ENCODE results near the gene ALG1. TPM values are rescaled to one million over a fixed set of nuclear protein-coding genes. Genes with fewer than 3 reads are reported as not detected.
A peak's percentile ranks its signal among the peaks of the same experiment; 100 is the strongest.

ALG1 gene
- total and polyA plus RNA-seq, 2 of the 13 experiments (the other 11 are each of a cell fraction or from before 2014, with no cell fraction given): 43.3 to 75.6 TPM

- TF ChIP-seq RARA (CRISPR knock-in tag; IDR thresholded peaks at IDR 0.05) (no peak), KAT7 (CRISPR knock-in tag; IDR thresholded peaks at IDR 0.05; ENCODE audit: borderline replicate concordance) (peak; percentile 83; the same call in 1 of the 2 replicates), NONO (IDR thresholded peaks at IDR 0.05) (no peak), NONO (CRISPR knock-in tag; conservative IDR thresholded peaks at IDR 0.05) (peak; percentile 58; the same call in 1 of the 2 replicates), GTF2F1 (IDR thresholded peaks at IDR 0.05; ENCODE audit: low read length) (no peak), ATF7 (IDR thresholded peaks at IDR 0.05) (no peak), ATF7 (CRISPR knock-in tag; IDR thresholded peaks at IDR 0.05) (no peak), ZKSCAN1 (IDR thresholded peaks at IDR 0.05; ENCODE audit: low read length) (no peak), WIZ (CRISPR knock-in tag; IDR thresholded peaks at IDR 0.05) (no peak), ELK4 (CRISPR knock-in tag; IDR thresholded peaks at IDR 0.05; ENCODE audit: borderline replicate concordance) (no peak), CTCF (CRISPR knock-in tag; IDR thresholded peaks at IDR 0.05) (peak; percentile 62), ELF4 (CRISPR knock-in tag; IDR thresholded peaks at IDR 0.05; ENCODE audit: borderline replicate concordance) (no peak), PHF5A (CRISPR knock-in tag; IDR thresholded peaks at IDR 0.05; ENCODE audit: low read depth, unreplicated experiment) (no peak), SALL2 (CRISPR knock-in tag; IDR thresholded peaks at IDR 0.05) (no peak), NR2F2 (IDR thresholded peaks at IDR 0.05; ENCODE audit: borderline replicate concordance, low read depth) (no peak), ZFP36L2 (CRISPR knock-in tag; IDR thresholded peaks at IDR 0.05) (no peak), ZNF232 (CRISPR knock-in tag; IDR thresholded peaks at IDR 0.05; ENCODE audit: borderline replicate concordance) (0 out of 2 replicates have a peak, but pooled peaks have one; percentile 9), ZNF841 (CRISPR knock-in tag; IDR thresholded peaks at IDR 0.05; ENCODE audit: borderline replicate concordance) (no peak), SOX13 (IDR thresholded peaks at IDR 0.05) (no peak), SOX13 (CRISPR knock-in tag; conservative IDR thresholded peaks at IDR 0.05 in 1 of 2, IDR thresholded peaks at IDR 0.05 in 1 of 2) (0 out of 4 replicates have a peak, but pooled peaks of 1 of the 2 experiments have one; percentile 7), GPBP1L1 (CRISPR knock-in tag; IDR thresholded peaks at IDR 0.05) (no peak), KDM6A (CRISPR knock-in tag; IDR thresholded peaks at IDR 0.05; ENCODE audit: low read depth) (no peak), THAP8 (CRISPR knock-in tag; IDR thresholded peaks at IDR 0.05; ENCODE audit: borderline replicate concordance) (no peak), CHD2 (IDR thresholded peaks at IDR 0.05; ENCODE audit: low read depth, low read length) (peak; percentile 48; the same call in 1 of the 2 replicates), TSC22D2 (CRISPR knock-in tag; IDR thresholded peaks at IDR 0.05; ENCODE audit: borderline replicate concordance) (no peak), MTA1 (CRISPR knock-in tag; IDR thresholded peaks at IDR 0.05; ENCODE audit: borderline replicate concordance) (no peak), ZNF292 (CRISPR knock-in tag; IDR thresholded peaks at IDR 0.05; ENCODE audit: borderline replicate concordance, low read depth) (peak; percentile 63; the same call in 1 of the 2 replicates)
Measured at GRCh38 chr16:5036228-5037156, 35.2 kb upstream of the ALG1 start (continued).
